ENCODE measurements around the gene BIRC7.

The BIRC7 gene

GRCh38 chr20:63205896-63206295 is 29.8 kb upstream of the BIRC7 start:
- no peak overlapping the region for H3K4me3 ChIP-seq (ENCODE audit: control insufficient read depth, low read depth, low read length)
- DNase-seq (ENCODE audit: low read depth): no peak
- TF ChIP-seq CTCF (IDR thresholded peaks at IDR 0.05; ENCODE audit: control insufficient read depth, insufficient read depth, low read depth, low read length, missing control alignments): no peak

- DNase-seq (ENCODE audit: low read depth): no peak
- TF ChIP-seq CTCF (IDR thresholded peaks at IDR 0.05; ENCODE audit: control insufficient read depth, insufficient read depth, low read depth, low read length, missing control alignments): no peak
- H3K4me3 ChIP-seq (ENCODE audit: control insufficient read depth, low read depth, low read length): no peak overlapping the region
Observed at GRCh38 chr20:63206878-63207277, 28.8 kb upstream of the BIRC7 start.

DNA sequence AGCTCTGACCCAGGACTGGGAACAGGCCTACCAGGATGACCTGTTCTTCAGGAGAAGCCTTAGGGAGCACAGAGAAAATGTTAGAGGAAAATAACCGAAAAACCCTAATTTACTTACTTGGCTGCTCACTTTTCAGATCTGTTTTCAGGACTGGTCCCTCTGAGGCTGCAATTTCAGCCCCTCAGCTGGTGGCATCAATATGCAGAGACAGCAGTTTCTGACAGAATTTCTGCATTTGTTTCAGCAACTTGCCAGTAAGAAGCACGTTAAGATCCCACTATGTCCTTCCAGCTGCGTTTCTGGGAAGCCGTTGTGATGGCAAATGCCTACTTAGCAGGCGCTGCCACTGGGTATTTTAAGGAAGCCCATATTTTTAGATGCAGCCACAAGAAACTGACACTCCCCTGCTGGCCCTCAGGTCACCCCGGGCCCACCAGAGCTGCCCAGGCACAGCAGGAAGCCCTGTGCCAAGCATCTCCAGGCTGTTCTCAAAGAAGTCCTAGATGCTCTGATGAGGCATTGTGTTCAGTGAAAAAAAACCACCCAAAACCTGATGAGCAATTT is 27.3 kb upstream of the BIRC7 start:
- no peak for TF ChIP-seq CTCF (IDR thresholded peaks at IDR 0.05; ENCODE audit: control insufficient read depth, insufficient read depth, low read depth, low read length, missing control alignments)
- DNase-seq (ENCODE audit: low read depth): no peak
- H3K4me3 ChIP-seq (ENCODE audit: control insufficient read depth, low read depth, low read length): no peak overlapping the region

DNA sequence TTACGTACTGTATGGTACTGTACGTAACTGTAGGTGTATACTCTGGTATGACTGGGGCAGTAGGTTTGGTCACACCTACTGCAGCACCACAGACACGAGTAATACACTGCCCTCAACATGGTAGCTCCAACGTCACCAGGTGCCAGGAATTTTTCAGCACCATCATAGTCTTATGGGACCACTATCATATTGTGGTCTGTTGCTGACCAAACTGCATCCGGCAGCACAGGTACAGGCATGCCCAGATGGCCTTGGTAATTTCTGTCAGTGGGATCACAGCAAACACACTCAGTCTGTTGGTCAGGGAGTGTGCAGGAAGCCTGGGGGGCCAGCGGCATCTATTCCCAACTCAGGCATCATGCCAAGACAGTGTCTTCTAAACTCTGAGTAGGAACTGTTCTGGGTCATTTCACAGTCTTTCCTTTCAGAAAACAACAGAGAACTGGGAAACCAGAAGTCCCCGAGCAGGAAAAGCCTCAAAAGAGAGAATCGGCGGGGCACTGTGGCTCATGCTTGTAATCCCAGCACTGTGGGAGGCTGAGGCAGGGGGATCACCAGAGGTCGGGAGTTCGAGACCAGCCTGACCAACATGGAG is 25.6 kb upstream of the BIRC7 start:
- no peak for DNase-seq (ENCODE audit: low read depth)
- no peak for TF ChIP-seq CTCF (IDR thresholded peaks at IDR 0.05; ENCODE audit: control insufficient read depth, insufficient read depth, low read depth, low read length, missing control alignments)
- no peak overlapping the region for H3K4me3 ChIP-seq (ENCODE audit: control insufficient read depth, low read depth, low read length)

- TF ChIP-seq CTCF (IDR thresholded peaks at IDR 0.05; ENCODE audit: control insufficient read depth, insufficient read depth, low read depth, low read length, missing control alignments): no peak
- DNase-seq (ENCODE audit: low read depth): no peak
- no peak overlapping the region for H3K4me3 ChIP-seq (ENCODE audit: control insufficient read depth, low read depth, low read length)
Observed at GRCh38 chr20:63212393-63212730, 23.3 kb upstream of the BIRC7 start.

DNA sequence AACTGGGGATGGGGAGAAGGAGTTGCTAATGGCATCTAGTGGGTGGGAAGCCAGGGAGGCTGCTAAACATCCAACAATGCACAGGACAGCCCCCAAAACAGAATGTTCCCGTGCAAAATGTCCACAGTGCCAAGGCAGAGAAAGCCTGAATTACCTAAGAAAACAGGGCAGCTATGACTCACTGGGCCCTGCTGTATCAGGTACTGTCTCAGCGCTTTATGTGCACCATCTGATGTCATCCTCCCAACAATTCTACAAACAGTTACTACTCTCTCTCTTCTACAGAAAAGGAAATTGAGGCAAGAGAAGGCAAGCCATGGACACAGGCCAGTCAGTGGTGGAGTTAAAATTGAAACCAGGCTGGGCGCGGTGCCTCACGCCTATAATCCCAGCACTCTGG is 22.9 kb upstream of the BIRC7 start:
- TF ChIP-seq CTCF (IDR thresholded peaks at IDR 0.05; ENCODE audit: control insufficient read depth, insufficient read depth, low read depth, low read length, missing control alignments): no peak
- H3K4me3 ChIP-seq (ENCODE audit: control insufficient read depth, low read depth, low read length): no peak overlapping the region
- DNase-seq (ENCODE audit: low read depth): no peak
